Breast epithelium (tissue), 3 donors: ENCODE measurements around the gene CCDC91.

Experiments used
- POLR2A ChIP-seq: fragments of 450-650 bp; IDR thresholded peaks from one replicate; pipeline ENCODE4 v1.6.1; 2016; ENCODE audit warnings: antibody characterized with exemption, mild to moderate bottlenecking, moderate library complexity
- POLR2AphosphoS5 ChIP-seq, 3 donors: sonication (generic); formaldehyde crosslinking; IDR thresholded peaks; one replicate each; pipeline ENCODE4 v1.6.1; 2017; ENCODE audit warnings: antibody characterized with exemption in 3 of 3
- TF ChIP-seq, protein P1 (sequence below), 3 donors: fragments of 450-650 bp; IDR thresholded peaks; one replicate each; pipeline ENCODE4 v1.5.1; 2016 to 2017; ENCODE audit warnings: antibody characterized with exemption in 3 of 3, mild to moderate bottlenecking in 3 of 3, moderate library complexity in 3 of 3

DNA sequence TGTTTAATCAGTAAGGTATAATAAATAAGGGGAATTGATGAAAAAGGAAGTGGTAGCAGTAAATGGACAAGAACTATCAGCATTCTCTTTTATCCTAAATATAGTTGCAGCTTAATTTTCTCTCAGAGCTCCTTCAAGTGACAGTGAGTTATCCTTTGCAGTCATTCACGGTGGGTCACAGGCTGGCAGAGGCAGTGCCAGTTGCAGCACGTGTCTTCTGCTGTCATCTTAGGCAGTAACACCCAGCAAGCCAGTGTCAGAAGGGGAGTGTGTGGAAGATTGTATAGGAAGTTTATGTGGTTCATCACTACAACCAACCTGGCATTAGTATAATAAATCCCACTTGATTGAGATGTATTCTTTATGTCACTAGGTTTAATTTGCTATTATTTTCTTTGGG, 170.0 kb downstream of the CCDC91 start:
- no peak for TF ChIP-seq POLR2AphosphoS5 (IDR thresholded peaks at IDR 0.05)
- no peak for TF ChIP-seq POLR2A
- TF ChIP-seq, protein P1, sequence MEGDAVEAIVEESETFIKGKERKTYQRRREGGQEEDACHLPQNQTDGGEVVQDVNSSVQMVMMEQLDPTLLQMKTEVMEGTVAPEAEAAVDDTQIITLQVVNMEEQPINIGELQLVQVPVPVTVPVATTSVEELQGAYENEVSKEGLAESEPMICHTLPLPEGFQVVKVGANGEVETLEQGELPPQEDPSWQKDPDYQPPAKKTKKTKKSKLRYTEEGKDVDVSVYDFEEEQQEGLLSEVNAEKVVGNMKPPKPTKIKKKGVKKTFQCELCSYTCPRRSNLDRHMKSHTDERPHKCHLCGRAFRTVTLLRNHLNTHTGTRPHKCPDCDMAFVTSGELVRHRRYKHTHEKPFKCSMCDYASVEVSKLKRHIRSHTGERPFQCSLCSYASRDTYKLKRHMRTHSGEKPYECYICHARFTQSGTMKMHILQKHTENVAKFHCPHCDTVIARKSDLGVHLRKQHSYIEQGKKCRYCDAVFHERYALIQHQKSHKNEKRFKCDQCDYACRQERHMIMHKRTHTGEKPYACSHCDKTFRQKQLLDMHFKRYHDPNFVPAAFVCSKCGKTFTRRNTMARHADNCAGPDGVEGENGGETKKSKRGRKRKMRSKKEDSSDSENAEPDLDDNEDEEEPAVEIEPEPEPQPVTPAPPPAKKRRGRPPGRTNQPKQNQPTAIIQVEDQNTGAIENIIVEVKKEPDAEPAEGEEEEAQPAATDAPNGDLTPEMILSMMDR (IDR thresholded peaks at IDR 0.05), result no peak
